ELR (cell line): ENCODE data around the gene TGIF2LY.
"Not testable (repeated sequence)": the region's sequence is repeated elsewhere in the genome, so short reads cannot be mapped to it uniquely, and the experiment has no call there.

Experiments used
- DNase-seq: peaks from one replicate; pipeline ENCODE4 v3.0.0-alpha.2; 2015; ENCODE audit warnings: low read depth

TGIF2LY gene

GRCh38 chrY:3578767-3579166 is at the start of gene TGIF2LY:
TSS of gene TGIF2LY (plus strand) at chrY:3579067. CDS start at chrY:3579245, 178 bp downstream.
- DNase-seq, result not testable (repeated sequence)
